HG03108 (cell line): ENCODE results near the gene TEPSIN.

ENCODE experiments used
- ATAC-seq: cut with Tn5 transposase; IDR thresholded peaks from one replicate; pipeline ENCODE4 v1.9.1; 2021; ENCODE audit warnings: moderate library complexity; ENCODE audit not compliant: unreplicated experiment

Gene TEPSIN

DNA sequence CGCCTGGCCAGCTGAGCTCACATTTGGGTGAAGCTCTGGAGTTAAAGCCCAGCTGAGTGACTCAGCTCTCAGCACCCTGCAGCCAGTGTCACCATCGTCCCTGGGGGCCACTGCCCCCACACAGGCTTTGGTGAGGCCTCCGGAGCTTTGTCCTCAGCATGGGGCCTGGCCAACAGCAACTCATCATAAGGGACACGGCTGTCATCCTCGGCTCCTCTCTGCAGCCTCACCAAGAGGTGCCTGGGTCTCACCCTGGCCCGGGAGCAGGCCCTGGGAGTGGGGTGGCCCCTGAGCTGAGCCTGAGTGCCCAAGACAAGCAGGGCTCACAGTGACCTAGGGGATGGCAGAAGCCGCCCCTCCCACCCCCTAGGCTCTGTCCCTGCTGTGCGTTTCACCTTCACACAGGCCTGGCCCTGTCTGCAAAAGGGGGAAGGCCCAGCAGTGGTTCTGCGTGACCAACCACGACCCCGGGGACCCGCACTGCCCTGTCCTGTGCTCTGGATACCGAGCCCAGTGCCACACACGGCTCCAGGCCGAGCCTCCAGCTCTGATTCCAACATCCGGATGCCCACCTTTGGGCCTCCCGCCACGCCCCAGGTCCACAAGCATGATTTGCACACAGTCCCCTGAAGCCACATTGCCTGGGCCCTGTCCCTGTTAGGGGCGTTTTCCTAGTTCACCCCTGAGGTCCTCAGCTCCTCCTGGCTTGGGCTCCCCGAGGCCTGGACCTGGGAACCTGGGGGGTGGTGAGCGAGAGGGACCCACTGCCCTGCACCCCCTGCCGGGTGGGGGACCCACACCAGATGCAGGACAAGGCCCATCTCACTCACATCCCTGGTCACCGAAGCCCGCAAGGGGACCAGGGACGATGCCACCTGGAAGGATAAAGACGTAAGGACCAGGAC, 51.0 kb downstream of the TEPSIN start:
- ATAC-seq, result no peak

- ATAC-seq, result no peak
Observed at GRCh38 chr17:81187120-81187519, 51.7 kb downstream of the TEPSIN start.

GRCh38 chr17:81186203-81186602, 52.7 kb downstream of the TEPSIN start:
- no peak for ATAC-seq

GRCh38 chr17:81184555-81184954, 54.3 kb downstream of the TEPSIN start:
- ATAC-seq, result no peak

DNA sequence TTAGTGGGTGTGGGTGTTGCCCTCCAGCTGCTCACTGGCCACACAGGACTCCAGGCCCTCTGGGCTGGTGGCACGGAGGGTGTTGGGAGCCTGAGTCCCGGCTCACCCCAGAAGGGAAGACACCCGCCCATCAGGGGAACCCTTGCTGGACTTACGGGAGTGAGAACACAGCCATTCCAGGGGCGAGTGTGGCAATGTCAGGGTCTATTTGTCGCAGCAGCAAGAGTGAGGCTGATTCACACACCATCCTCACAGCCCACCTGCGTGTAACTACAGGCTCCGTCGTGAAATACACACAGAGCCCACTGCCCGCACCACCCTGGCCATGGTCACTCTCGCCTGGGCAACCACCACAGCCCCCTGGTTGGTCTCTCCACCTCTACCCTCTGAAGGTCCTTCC, 55.0 kb downstream of the TEPSIN start:
- ATAC-seq, result no peak

GRCh38 chr17:81183316-81183715, 55.5 kb downstream of the TEPSIN start:
- no peak for ATAC-seq

- no peak for ATAC-seq
Observed at GRCh38 chr17:81182596-81182995, 56.3 kb downstream of the TEPSIN start.

- no peak for ATAC-seq
Observed at GRCh38 chr17:81181811-81182185, 57.1 kb downstream of the TEPSIN start.

DNA sequence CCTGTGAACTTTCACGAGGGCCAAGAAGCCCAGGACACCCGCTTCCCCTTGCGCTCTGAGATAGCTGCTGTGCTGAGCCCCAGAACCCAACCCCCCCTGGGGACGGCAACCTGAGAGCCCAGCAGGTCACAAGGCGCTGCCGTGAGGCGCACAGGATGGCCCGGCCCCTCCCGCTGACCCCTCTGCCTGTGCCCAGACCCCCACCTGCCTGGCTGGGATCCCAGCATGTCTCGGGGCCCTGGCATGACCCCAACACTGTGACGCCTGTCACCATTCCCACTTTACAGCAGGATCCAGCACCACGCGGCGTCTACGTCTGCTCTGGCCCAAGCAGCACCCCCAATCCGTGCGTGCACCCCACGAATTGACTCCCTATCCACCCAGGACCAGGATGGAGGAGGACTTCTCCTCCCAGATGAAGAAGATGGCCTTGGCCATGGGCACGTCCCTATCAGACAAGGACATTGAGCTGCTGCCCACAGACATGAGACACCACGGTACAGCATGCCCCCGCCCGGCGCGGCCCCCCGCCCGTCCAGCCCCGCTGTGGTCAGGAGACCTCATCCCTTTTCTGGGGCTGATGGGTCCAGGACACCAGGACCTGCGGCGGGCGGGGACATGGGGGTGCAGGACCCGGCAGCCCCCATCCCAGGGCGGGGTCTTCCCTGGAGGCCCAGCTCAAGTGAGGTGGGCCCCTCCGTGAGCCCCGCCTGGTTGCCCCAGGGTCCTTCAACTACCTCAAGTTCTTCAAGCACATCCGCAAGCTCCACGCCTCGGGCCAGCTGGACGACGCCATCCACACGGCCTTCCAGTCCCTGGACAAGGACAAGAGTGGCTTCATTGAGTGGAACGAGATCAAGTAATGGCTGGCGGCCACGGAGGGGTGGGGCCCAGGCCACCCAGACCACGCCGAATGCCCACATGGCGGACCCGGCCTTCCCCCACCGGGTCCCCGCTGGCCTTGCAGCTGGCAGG, 57.7 kb downstream of the TEPSIN start:
- no peak for ATAC-seq

DNA sequence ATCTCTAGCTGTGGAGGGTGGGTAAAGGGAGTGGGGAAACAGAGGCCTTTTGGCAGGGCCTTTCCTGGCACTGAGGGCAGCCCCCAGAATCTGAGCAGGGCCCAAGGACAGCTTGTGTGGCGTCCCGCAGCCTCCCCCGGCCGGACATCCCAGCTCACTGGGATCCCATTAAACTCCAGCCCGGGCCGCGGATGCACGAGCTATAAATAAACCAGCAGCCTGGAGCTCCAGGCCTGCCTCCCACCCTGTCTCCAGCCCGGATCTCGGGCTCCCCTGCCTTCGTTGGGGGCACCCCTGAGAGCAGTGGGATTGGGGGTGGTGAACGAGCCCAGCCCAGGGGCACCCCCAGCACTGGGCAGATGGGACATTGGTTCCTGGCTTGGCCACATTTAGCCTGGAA, 59.0 kb downstream of the TEPSIN start:
- ATAC-seq, result no peak

GRCh38 chr17:81179220-81179619, 59.6 kb downstream of the TEPSIN start:
- no peak for ATAC-seq
